ENCODE data around the gene MAP4K2. TPM values are rescaled to one million over a fixed set of nuclear protein-coding genes. Genes with fewer than 3 reads are reported as not detected.

Gene MAP4K2
- total and polyA plus RNA-seq, 9 of the 15 experiments (the other 6 are each of a cell fraction or from before 2014, with no cell fraction given) = 0.13 to 14.5 (median 7.3) TPM

DNA sequence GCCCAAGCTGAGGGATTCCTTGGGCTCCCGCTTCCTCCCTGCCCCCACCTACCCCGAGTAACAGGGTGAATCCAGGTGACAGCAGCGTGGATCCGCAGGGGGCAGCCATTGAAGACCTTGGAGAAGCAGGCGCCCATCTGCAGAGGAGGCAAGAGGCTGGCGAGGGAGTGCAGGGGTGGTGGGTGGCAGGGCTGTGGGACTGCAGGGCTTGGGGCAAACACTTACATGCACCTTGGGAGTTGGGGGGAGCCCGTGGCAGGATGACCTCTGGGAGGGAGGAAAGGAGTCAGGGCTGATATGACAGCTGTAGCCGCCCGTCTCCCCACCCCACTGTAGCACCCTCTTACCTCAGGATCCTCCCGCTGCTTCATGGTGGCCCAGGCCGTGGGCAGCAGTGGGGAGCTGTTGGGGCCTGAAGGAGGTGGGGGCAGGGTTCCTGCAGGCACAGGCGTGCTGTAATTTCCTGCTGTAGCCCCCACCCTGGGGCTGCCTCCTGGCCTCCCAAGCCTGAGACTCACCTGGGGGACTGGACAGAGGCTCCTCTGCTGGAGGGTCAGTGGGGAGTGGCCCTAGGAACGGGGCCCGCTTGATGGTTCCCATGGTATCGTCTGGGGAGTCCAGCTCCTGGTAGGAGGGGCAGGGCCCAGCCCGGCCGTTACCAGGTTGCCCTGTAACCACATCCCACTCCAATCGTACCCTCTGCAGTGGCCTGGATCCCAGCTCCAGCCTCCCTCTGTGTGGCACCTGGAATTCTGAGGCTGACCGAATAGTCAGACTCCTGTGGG, 6.1 kb downstream of the MAP4K2 start:
- no peaks in the 10 kb centered on the region for H3K9me1 ChIP-seq (ENCODE audit: control insufficient read depth, insufficient read depth, low read length)
- H3K79me2 ChIP-seq (ENCODE audit: control insufficient read depth, insufficient read depth, low read length) = no peaks in the 10 kb centered on the region
- no peak for FAIRE-seq
- 88% methylated on average over 17 of the region's 19 CpGs for WGBS (ENCODE audit: insufficient coverage, low coverage, missing lambda C conversion rate)
- intact Hi-C loops (cut with micrococcal nuclease) = no loop called here
- H2AFZ ChIP-seq (ENCODE audit: low read depth, low read length) = no peak overlapping the region
- no peaks in the 10 kb centered on the region for H3K27me3 ChIP-seq (ENCODE audit: control insufficient read depth in 2 of 2, insufficient read depth in 2 of 2, low read length in 2 of 2)
- no peaks in the 10 kb centered on the region for H3K36me3 ChIP-seq (ENCODE audit: control insufficient read depth, insufficient read depth, low read length)
- in situ Hi-C loops (cut with MboI) = no loop called here
- POLR2A ChIA-PET = interaction anchor here (0.7 kb wide), 1 partner anchor 22 kb away, joined by 3 read pairs; no protein-coding TSS in a partner anchor
- H3K4me1 ChIP-seq (replicated peaks in 1 of 2; ENCODE audit: control insufficient read depth in 2 of 2, insufficient read depth in 2 of 2, low read length in 2 of 2) = peaks cover 15 to 55% of the 10 kb centered on the region in 2 experiments
- no peak overlapping the region for H3K27ac ChIP-seq (ENCODE audit: extremely low read depth, low read depth, low read length)
- CTCF ChIA-PET (ENCODE audit: low intra/inter-chr PET ratio) = no interaction called here
- no peak overlapping the region for H3K4me3 ChIP-seq
- H3K9ac ChIP-seq (ENCODE audit: insufficient read depth in 1 of 2, low read depth in 2 of 2, low read length in 2 of 2) = peak overlapping the region in 1 of 2 experiments; percentile 41; a peak in 1 of 4 replicates
- BruUV-seq (replicated peaks) = no TSS peak
- H4K20me1 ChIP-seq (replicated peaks; ENCODE audit: control insufficient read depth, insufficient read depth, low read length) = no peaks in the 10 kb centered on the region
- no peak overlapping the region for H3K4me2 ChIP-seq (ENCODE audit: insufficient read depth, low read length)
- no peak for TF ChIP-seq PTTG1 (tag; IDR thresholded peaks at IDR 0.05; ENCODE audit: low read depth)
- TF ChIP-seq SNRNP70 (optimal IDR thresholded peaks at IDR 0.05; ENCODE audit: low read depth, low read length) = no peak
- no peak for TF ChIP-seq ZNF717 (CRISPR knock-in tag; IDR thresholded peaks at IDR 0.05)
- TF ChIP-seq, protein P1, sequence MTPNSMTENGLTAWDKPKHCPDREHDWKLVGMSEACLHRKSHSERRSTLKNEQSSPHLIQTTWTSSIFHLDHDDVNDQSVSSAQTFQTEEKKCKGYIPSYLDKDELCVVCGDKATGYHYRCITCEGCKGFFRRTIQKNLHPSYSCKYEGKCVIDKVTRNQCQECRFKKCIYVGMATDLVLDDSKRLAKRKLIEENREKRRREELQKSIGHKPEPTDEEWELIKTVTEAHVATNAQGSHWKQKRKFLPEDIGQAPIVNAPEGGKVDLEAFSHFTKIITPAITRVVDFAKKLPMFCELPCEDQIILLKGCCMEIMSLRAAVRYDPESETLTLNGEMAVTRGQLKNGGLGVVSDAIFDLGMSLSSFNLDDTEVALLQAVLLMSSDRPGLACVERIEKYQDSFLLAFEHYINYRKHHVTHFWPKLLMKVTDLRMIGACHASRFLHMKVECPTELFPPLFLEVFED (CRISPR knock-in tag; conservative IDR thresholded peaks at IDR 0.05) = no peak
- TF ChIP-seq RBFOX2 (IDR thresholded peaks at IDR 0.05; ENCODE audit: low read depth, low read length) = peak; percentile 34; the same call in 1 of the 2 replicates
- ATAC-seq = no peak
- no peaks in the 10 kb centered on the region for H3K9me3 ChIP-seq (replicated peaks; ENCODE audit: control insufficient read depth, insufficient read depth, low read depth, low read length)
- DNase-seq (ENCODE audit: extremely low read depth in 1 of 4, low spot score in 3 of 4) = no peak

Data from K562 (cell line).